Measurements from ENCODE around the gene HOXB9. TPM values are rescaled to one million over a fixed set of nuclear protein-coding genes. Genes with fewer than 3 reads are reported as not detected.
A peak's percentile ranks its signal among the peaks of the same experiment; 100 is the strongest.

Gene HOXB9
- total RNA-seq, 1 donor from 2014 or later: 70.1 TPM

GRCh38 chr17:48605991-48606891 lies 19.9 kb downstream of the HOXB9 start:
- Histone ChIP-seq H3K4me3 (ENCODE audit: low read depth, low read length) (peak overlapping the region; percentile 92), H3K27me3 (ENCODE audit: control insufficient read depth, insufficient read depth, low read length) (no peaks in the 10 kb centered on the region), H3K36me3 (ENCODE audit: control insufficient read depth, insufficient read depth, low read length) (no peaks in the 10 kb centered on the region)
- no peak for DNase-seq (ENCODE audit: low read depth)
- TF ChIP-seq, protein P1, sequence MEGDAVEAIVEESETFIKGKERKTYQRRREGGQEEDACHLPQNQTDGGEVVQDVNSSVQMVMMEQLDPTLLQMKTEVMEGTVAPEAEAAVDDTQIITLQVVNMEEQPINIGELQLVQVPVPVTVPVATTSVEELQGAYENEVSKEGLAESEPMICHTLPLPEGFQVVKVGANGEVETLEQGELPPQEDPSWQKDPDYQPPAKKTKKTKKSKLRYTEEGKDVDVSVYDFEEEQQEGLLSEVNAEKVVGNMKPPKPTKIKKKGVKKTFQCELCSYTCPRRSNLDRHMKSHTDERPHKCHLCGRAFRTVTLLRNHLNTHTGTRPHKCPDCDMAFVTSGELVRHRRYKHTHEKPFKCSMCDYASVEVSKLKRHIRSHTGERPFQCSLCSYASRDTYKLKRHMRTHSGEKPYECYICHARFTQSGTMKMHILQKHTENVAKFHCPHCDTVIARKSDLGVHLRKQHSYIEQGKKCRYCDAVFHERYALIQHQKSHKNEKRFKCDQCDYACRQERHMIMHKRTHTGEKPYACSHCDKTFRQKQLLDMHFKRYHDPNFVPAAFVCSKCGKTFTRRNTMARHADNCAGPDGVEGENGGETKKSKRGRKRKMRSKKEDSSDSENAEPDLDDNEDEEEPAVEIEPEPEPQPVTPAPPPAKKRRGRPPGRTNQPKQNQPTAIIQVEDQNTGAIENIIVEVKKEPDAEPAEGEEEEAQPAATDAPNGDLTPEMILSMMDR (IDR thresholded peaks at IDR 0.05; ENCODE audit: insufficient read depth, low read length, poor library complexity, severe bottlenecking): no peak

DNA sequence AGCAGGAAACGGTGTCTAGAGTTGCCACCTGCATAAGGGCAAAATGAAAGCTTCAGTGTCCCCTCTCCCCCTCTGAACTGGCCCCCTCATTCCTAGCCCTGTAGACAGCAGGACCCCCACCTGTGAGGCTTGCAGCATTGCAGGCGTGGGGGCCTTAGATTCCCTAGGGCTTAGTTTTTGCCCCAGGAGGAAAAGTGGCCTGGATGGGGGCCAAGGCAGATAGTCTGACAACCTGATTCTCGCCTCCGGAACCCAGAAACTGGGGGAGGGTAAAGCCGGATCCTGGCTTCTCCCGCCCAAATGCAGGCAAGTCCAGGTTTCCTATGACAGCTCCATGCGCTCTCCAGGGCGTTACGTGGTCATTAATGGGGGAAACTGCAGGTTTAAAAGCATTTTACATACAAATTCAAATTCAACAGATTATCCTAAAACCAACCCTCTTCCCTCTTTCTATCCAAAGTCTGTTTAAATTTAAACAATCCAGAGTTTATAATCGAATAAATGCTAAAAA lies 20.7 kb downstream of the HOXB9 start:
- TF ChIP-seq, protein P1 (IDR thresholded peaks at IDR 0.05; ENCODE audit: insufficient read depth, low read length, poor library complexity, severe bottlenecking): no peak
- Histone ChIP-seq H3K36me3 (ENCODE audit: control insufficient read depth, insufficient read depth, low read length) (no peaks in the 10 kb centered on the region), H3K4me3 (ENCODE audit: low read depth, low read length) (peak overlapping the region; percentile 92), H3K27me3 (ENCODE audit: control insufficient read depth, insufficient read depth, low read length) (no peaks in the 10 kb centered on the region)
- DNase-seq (ENCODE audit: low read depth): no peak

DNA sequence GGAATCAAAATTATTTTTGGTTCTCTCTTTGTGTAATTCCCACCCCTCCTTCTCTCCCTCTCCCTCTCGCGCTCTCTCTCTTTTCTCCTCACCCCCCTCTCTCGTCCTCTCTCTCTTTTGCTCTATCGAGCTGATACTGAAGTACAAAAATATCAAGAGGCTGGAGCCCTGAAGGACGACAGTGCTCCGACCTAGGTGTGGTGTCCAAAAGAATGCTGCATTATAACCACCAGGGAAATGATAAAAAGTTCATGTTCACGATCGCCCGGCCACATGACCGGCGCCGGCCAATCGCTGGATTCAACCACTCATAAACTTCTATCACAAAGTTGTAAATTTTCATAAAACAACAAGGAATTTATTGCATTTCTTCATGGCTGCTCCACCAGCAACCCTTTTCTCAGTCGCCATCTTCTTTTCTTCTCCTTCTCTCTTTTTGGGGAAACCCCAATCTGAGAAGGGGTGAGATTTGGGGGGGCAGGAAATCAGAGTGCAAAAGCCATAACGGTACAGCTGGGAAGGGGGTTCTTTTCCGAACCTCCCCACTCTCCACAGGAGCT lies 21.3 kb downstream of the HOXB9 start, which contains the start of gene HOXB6:
Gene HOXB6 (minus strand): TSS at position 217 of the 560 bp plus-strand sequence. CDS start 6,836 bp downstream, outside the sequence.
- Histone ChIP-seq H3K4me3 (ENCODE audit: low read depth, low read length) (peak within 1 kb of the TSS; percentile 92), H3K36me3 (ENCODE audit: control insufficient read depth, insufficient read depth, low read length) (no peaks in the 10 kb centered on the region), H3K27me3 (ENCODE audit: control insufficient read depth, insufficient read depth, low read length) (no peaks in the 10 kb centered on the region)
- TF ChIP-seq, protein P1 (IDR thresholded peaks at IDR 0.05; ENCODE audit: insufficient read depth, low read length, poor library complexity, severe bottlenecking): no peak
- DNase-seq (ENCODE audit: low read depth): peak; percentile 55

- Histone ChIP-seq H3K4me3 (ENCODE audit: low read depth, low read length) (peak overlapping the region; percentile 92), H3K27me3 (ENCODE audit: control insufficient read depth, insufficient read depth, low read length) (no peaks in the 10 kb centered on the region), H3K36me3 (ENCODE audit: control insufficient read depth, insufficient read depth, low read length) (no peaks in the 10 kb centered on the region)
- no peak for DNase-seq (ENCODE audit: low read depth)
- TF ChIP-seq, protein P1 (IDR thresholded peaks at IDR 0.05; ENCODE audit: insufficient read depth, low read length, poor library complexity, severe bottlenecking): no peak
Measured at GRCh38 chr17:48603959-48604769, 22.0 kb downstream of the HOXB9 start.

DNA sequence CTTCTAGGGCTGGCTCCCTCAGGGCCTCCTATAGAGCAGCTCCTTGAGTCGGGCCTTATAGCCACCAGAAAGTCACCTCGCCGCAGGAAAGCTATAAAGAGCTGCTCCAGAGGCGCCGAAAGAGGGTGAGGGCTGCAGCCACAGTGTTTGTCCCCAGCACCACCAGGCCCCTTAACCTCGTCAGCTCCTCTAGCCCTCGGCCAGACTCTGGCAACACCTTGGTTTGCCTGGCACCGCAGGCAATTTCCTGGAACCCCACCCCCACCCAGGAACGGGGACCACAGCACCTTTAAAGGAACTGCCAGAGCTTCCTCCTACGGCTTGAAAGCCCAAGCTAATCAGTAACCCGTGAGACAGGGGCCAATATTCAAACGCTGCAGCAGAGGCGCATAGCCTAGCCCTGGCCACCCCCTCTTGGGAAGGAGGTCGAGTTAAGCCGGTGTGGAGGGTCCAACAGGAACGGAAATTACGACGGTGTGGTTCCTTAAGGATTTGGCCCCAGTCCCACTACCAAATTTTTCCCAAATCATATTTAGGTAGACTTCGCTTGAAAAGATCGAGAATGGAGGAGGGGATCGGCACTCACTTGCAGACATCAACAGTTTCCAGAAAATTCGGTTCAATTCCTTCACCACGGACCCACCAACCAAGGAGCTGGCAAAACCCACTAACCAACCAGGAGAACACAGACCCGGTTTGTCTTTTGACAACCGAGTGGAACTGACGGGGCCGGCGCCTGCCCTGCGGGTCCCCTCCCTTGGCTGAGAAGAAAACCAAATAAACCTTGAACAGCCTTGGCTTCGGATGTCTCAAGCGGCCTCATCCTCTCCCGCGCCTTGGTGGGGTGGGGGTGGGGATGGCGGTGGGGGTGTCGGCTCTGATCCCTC lies 24.4 kb downstream of the HOXB9 start:
- no peak for DNase-seq (ENCODE audit: low read depth)
- peak overlapping the region; percentile 92 for H3K4me3 ChIP-seq (ENCODE audit: low read depth, low read length)
- H3K27me3 ChIP-seq (ENCODE audit: control insufficient read depth, insufficient read depth, low read length): no peaks in the 10 kb centered on the region
- TF ChIP-seq, protein P1 (IDR thresholded peaks at IDR 0.05; ENCODE audit: insufficient read depth, low read length, poor library complexity, severe bottlenecking): no peak
- no peaks in the 10 kb centered on the region for H3K36me3 ChIP-seq (ENCODE audit: control insufficient read depth, insufficient read depth, low read length)

All from kidney epithelial cell (primary cell).